Chondrocyte (in vitro differentiated cells): ENCODE measurements around the gene MPPE1. TPM values are rescaled to one million over a fixed set of nuclear protein-coding genes. Genes with fewer than 3 reads are reported as not detected.

ENCODE experiments used
- DNase-seq: peaks from one replicate; pipeline ENCODE4 v3.0.0; 2021; ENCODE audit warnings: mixed read lengths, low spot score
- H3K27ac Mint-ChIP-seq: one replicate; pipeline ENCODE4 v1.8.0; 2021; ENCODE audit warnings: mild to moderate bottlenecking, moderate library complexity, mixed read lengths; ENCODE audit not compliant: unreplicated experiment
- H3K27me3 Mint-ChIP-seq: 2 replicates; pipeline ENCODE4 v1.8.0; 2021; ENCODE audit warnings: low read depth, mixed read lengths
- H3K36me3 Mint-ChIP-seq: 2 replicates; pipeline ENCODE4 v1.8.0; 2021; ENCODE audit warnings: low read depth, mixed read lengths
- H3K4me1 Mint-ChIP-seq: 2 replicates; pipeline ENCODE4 v1.8.0; 2021; ENCODE audit warnings: low read depth, mild to moderate bottlenecking, mixed read lengths
- H3K4me3 Mint-ChIP-seq: one replicate; pipeline ENCODE4 v1.8.0; 2021; ENCODE audit warnings: mild to moderate bottlenecking, moderate library complexity, mixed read lengths; ENCODE audit not compliant: unreplicated experiment
- H3K9me3 Mint-ChIP-seq: 2 replicates; pipeline ENCODE4 v1.8.0; 2021; ENCODE audit warnings: low read depth, mixed read lengths
- CTCF ChIP-seq: fragments of 200-600 bp; sonication (generic); IDR thresholded peaks from 2 replicates; pipeline ENCODE4 v1.5.0; 2021; ENCODE audit warnings: antibody characterized with exemption, mild to moderate bottlenecking, moderate library complexity
- total RNA-seq: library from RNA; stranded (reverse); gene quantifications from 3 replicates; pipeline ENCODE4 v1.2.1, GENCODE V29; 2021

Gene MPPE1
- total RNA-seq, 1 donor from 2014 or later: 38.2 TPM

GRCh38 chr18:11953113-11953512 is 45.0 kb upstream of the MPPE1 start:
- Mint-ChIP-seq H3K27me3 (no peaks in the 10 kb centered on the region), H3K9me3 (peaks cover 15% of the 10 kb centered on the region), H3K27ac (no peak overlapping the region), H3K4me3 (no peak overlapping the region), H3K36me3 (peaks cover 2% of the 10 kb centered on the region), H3K4me1 (peaks cover 58% of the 10 kb centered on the region)
- no peak for TF ChIP-seq CTCF
- DNase-seq: no peak

DNA sequence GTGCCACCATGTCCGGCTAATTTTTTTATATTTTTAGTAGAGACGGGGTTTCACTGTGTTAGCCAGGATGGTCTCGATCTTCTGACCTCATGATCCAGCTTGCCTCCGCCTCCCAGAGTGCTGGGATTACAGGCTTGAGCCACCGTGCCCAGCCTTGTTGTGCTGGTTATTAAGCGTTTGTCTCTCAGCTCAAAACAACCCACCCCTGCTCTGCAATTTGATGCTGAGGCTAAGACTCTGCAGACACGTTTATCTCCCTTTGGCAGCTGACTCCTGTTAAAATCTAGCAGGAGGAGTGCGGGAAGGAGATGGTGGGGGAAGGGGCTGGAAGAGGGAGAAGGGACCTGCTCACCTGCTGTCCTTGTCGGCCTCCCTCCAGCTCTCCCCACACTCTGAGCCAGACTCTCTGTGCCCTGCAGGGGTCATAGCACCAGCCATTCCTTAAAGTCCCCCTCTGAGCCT is 43.3 kb upstream of the MPPE1 start:
- peaks cover 59% of the 10 kb centered on the region for H3K4me1 Mint-ChIP-seq
- H3K4me3 Mint-ChIP-seq: no peak overlapping the region
- no peak for TF ChIP-seq CTCF
- no peak overlapping the region for H3K27ac Mint-ChIP-seq
- peaks cover 4% of the 10 kb centered on the region for H3K9me3 Mint-ChIP-seq
- no peaks in the 10 kb centered on the region for H3K36me3 Mint-ChIP-seq
- DNase-seq: no peak
- no peaks in the 10 kb centered on the region for H3K27me3 Mint-ChIP-seq

DNA sequence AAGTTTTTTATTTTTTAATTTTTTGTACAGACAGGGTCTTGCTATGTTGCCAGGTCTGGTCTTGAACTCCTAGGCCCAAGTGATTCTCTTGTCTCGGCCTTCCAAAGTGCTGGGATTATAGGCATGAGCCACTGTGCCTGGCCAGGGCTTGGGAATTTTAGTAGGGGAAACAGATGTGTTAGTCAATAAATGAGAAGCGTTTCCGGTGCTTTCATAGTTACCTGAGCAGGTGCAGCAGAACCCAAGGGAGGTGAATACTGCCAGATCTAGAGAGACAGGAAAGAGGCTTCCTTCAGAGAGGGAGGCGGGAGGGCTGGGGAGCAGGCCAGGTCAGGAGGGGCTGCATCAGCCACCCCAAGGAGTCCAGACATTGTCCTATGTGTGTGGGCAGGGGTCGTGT is 42.7 kb upstream of the MPPE1 start:
- H3K36me3 Mint-ChIP-seq: no peaks in the 10 kb centered on the region
- no peaks in the 10 kb centered on the region for H3K27me3 Mint-ChIP-seq
- no peak for DNase-seq
- no peak for TF ChIP-seq CTCF
- peaks cover 4% of the 10 kb centered on the region for H3K9me3 Mint-ChIP-seq
- no peak overlapping the region for H3K4me3 Mint-ChIP-seq
- H3K4me1 Mint-ChIP-seq: peaks cover 65% of the 10 kb centered on the region
- no peak overlapping the region for H3K27ac Mint-ChIP-seq

DNA sequence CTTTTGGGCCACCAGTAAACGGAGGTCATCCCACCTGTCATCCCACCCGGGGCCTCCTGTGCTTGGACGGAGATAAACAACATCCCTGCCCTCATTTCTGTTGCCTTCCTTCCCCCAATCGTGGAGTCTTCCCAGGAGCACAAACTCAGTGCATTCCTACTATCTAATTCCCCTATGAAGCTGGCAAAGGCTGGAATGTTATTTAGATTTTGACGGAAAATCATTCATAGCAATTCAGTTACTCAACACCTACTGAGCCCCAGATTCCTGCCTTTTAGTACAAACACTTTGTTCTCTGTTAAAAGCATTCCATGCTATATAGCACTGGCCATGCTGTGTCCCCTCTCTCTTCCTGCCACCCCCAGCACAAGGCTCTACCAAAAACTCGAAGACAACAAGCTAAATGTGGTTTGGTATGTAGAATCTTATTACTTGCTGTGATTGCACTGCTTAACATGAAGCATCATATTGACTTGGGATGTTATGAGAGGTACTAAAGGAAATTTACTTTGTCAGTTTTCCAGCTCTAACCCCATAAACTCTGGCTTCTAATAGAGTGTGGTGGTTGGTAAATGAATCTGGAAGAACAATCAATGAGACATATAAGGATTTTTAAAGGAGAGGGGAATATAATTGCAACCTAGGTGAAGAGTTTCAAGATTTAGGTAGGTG is 40.9 kb upstream of the MPPE1 start:
- no peak for TF ChIP-seq CTCF
- no peaks in the 10 kb centered on the region for H3K27me3 Mint-ChIP-seq
- peak overlapping the region; percentile 86 for H3K27ac Mint-ChIP-seq
- H3K9me3 Mint-ChIP-seq: no peaks in the 10 kb centered on the region
- DNase-seq: no peak
- peaks cover 52% of the 10 kb centered on the region for H3K4me1 Mint-ChIP-seq
- no peak overlapping the region for H3K4me3 Mint-ChIP-seq
- H3K36me3 Mint-ChIP-seq: no peaks in the 10 kb centered on the region

- H3K4me1 Mint-ChIP-seq: peaks cover 50% of the 10 kb centered on the region
- peak overlapping the region; percentile 68 for H3K4me3 Mint-ChIP-seq
- DNase-seq: peak; percentile 93
- H3K27ac Mint-ChIP-seq: peak overlapping the region; percentile 99
- no peak for TF ChIP-seq CTCF
- no peaks in the 10 kb centered on the region for H3K9me3 Mint-ChIP-seq
- no peaks in the 10 kb centered on the region for H3K36me3 Mint-ChIP-seq
- no peaks in the 10 kb centered on the region for H3K27me3 Mint-ChIP-seq
Observed at GRCh38 chr18:11947214-11948191, 39.4 kb upstream of the MPPE1 start.
